GM21515 (cell line): ENCODE data around the gene DGKH.
"Not testable (repeated sequence)": the region's sequence is repeated elsewhere in the genome, so short reads cannot be mapped to it uniquely, and the experiment has no call there.

Experiments used
- ATAC-seq: cut with Tn5 transposase; IDR thresholded peaks from one replicate; pipeline ENCODE4 v1.9.1; 2021; ENCODE audit not compliant: unreplicated experiment

Gene DGKH

DNA sequence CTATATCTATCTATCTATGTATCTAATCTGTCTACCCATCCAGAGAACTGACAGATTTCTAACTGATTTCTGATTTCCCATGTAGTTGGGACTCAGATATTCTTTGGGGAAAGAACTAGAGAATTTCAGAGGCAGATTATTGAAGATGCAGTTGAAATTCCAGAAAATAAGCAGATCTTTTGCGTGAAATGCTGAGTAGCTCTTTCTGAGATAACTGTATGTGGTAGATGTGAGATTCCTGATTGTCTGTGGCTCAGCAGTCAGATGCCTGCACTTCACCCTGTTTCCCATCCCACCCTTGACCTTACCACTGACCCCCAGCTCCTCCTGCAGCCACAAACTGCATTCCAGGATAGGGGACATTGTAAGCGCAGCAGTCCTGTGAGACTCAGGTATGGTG is 61.5 kb downstream of the DGKH start:
- ATAC-seq, result no peak

DNA sequence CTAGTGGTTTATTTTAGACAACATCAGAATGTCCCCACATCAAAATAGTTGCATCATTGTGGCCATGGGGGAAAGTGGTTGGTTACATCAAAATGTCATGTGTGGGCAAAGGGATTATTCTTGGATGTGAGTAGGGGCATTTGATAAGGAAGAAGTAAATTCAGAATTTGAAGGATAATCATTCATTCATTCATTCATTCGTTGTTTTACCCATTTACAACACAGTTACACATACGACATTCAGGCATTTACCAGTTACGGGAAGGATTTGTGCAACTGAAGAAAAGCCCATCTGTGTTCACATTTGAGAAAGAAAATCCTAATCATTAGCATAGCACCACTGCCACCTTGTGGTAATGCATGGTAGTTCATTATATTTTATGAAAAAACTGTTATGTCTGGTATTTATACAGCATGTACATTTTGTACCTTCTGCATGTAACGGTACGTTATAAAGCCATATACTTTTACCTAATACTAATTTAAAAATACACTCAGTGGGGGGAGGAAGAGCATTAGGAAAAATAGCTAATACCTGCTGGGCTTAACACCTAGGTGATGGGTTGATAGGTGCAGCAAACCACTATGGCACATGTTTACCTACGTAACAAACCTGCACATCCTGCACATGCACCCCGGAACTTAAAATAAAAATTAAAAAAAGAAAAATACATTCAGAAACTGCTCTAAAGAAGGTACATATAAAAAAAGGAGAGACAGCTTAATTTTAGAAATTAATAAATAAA is 62.1 kb downstream of the DGKH start:
- no peak for ATAC-seq

DNA sequence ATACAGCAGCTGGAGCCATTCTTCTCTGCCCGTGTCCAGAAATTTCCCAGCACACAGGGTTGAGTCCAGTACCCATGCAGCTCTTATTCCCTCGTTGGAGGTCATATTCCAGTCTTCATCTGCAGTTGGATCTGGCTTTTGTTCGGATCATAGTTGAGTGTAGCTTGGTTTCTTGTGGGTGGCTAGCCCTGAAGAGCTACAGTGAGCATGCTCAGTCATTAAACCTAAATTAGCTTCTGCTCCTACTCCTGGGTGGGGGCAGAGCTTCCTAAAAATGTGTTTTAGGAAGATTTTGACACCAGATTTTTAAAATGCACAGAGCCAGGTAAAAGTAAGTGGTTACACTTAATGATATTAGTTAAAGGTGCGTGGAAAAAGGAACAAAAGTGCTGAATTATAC is 64.4 kb downstream of the DGKH start:
- ATAC-seq, result no peak

DNA sequence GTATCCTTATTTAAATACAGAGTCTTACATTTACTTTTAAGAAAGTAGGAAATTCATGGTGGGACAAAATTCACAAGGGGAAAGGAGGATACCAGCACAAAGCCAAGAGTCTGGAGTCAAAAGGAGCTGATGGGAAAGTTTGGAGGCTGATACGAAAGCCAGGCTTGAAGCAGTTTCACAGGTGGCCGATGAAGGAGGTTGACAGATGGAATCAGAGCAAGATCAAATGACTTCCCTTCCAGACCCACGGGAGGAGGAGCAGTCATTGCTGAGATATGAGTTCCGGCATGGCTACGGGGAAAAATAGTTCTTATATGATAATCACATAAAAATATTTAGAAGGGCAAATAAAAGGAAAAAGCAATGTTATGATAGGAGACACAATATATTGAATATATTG is 65.0 kb downstream of the DGKH start:
- ATAC-seq, result no peak

DNA sequence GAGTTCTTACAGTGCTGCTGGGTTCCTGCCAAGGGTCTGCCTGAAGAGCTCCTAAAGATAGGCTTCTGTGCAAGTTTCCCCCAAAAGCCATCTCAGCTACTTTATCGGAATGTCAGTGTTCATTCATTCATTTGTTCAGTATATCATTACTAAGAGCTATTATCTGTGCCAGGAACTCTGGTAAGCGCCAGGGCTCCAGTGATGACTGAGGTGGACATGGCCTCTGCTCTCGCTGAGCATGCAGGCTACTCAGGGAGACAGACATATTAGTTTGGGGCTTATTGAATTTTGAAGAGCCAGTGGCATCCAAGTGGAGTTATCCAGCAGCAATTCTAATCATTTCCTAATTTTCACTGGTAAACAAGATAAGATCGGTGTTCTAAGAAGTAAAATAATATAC is 65.8 kb downstream of the DGKH start:
- ATAC-seq, result no peak

DNA sequence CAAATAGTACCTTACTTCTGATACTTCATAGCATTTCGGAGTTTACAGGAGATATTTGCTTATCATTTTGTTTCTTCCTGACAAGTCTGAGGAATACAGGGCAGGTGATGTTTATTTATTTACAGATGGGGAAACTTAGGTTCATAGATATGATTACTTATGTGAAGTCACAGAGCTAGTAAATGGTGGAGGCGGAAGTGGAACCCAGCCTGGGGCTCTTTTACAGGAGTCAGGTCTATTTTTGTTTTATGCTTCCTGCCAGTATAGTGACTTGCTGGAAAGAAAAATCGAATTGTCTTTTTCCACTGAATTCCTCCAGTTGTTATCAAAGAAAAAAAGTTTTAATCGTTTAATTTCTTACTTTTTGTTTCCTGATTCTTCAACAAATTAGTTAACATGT is 66.5 kb downstream of the DGKH start:
- no peak for ATAC-seq

DNA sequence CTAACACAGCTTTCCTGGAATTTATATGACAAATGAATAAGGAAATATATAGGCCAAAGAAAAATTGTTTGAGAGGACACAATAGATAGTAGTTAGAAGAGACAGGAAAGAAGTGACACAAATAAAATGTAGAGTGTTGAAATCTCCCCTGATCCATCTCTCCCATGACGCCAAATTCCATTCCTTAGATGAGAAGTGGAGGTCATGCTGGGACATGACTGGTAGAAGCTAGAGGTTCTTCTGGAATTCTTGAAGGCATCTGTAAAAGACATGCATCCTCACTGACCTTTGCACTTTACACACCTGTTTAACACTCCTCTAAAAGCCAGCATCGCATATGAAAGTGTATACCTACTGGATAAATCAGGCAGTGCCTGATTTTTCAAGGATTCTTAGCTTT is 67.8 kb downstream of the DGKH start:
- ATAC-seq, result no peak

DNA sequence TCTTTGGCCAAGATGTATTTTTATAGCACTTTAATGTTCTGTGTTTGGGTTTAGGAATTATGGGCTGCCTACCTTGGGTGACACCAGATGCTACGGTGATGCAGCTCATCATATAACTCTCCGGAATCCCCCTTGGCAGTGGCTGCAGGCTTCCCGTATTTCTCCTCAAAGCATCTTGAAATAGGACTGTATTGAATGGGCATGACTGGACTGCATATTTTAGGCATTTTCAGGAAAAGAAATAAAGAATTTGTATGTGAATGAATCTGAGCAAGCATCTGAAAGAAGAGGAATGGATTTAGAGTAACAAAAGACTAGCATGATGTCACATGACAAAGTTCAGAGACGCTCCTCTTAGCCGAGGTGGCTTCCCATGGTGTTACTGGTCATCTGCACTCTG is 70.6 kb downstream of the DGKH start:
- ATAC-seq, result no peak

DNA sequence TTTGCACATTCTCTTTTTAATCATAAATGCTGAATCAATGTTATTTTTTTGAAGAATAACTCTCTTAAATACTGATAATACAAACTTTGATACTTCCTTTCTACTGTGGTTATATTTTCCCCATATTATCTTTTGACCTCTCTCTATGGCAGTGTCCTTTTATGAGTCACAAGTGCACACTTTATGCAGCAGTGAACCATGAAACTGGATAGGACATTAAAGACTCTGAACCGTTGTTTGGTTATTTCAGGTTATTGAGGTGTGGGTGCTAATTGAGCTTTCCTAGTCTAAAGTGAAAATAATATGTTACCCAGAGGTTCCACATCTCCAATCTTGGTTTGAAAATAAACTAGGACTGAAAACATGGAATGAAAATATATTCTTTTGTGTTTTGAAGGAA is 71.4 kb downstream of the DGKH start:
- no peak for ATAC-seq

DNA sequence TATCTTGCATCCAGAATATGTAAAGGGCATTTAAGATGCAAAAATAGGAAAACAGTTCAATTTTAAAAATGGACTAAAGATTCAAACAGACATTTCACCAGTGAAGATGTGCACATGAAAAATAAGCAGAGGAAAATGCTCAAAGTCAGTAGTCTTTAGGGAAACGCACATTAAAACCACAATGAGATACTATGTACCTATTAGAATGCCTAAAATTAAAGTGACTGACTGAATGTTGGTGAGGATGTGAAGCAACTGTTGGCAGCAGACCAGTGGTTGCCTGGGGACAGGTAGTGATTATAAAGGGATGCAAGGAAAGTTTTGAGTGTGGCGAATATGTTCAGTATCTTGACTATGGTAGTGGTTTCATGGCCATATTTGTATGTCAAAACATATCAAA is 75.2 kb downstream of the DGKH start:
- ATAC-seq, result no peak

DNA sequence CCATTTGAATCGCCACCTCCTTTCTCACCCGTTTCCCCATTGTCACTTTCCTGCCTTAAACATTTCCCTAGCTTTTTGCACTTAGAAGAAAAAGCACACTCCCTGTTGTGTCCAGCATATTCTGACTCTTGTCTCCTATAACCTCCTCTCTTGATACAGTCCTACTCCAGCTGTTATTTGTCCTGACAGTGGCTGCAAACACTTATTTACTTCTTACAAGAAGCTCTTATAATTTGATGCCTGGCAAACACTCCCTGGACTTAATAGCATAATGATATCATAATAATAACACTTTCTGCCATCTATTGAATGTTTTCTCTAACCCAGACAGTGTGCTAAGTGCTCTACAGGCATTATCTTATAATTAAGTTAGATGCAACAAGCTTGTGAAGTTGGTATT is 76.6 kb downstream of the DGKH start:
- ATAC-seq, result no peak

DNA sequence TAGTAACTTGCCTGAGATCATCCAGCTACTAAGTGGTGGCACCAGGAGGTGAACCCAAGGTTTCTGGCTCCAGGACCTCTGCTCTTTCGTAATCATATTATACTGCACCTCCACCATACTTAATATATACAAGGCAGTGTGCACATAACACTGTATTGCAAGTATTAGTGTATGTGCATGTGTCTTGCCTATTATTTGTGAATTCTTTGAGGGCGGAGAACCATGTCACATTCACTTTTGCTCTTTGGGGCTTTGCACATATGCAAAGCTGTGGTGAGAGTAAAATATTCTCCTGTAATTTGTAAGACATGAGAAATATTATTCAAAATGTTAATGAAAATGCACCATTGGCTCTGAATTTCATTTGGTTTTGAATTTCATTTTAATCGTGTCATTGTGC is 78.6 kb downstream of the DGKH start:
- no peak for ATAC-seq

DNA sequence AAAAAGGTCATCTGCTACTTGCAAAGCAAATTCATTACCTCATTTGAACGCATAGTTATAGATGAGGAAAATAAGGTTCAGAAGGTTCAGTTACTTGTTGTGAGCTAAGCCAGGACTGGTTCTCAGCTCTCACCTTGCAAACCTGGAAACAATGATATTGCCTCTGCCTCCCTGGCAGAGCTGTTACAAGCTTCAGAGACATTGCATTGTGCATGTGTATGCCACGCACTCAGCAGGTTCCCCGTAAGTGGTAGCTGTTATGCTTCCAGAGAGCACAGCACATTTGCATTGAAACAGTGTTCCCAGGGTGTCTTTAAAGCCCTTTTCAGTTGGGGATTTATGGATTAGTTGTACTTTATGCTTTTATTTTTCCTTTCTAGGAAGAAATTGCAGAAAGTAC is 80.6 kb downstream of the DGKH start:
- ATAC-seq, result no peak

DNA sequence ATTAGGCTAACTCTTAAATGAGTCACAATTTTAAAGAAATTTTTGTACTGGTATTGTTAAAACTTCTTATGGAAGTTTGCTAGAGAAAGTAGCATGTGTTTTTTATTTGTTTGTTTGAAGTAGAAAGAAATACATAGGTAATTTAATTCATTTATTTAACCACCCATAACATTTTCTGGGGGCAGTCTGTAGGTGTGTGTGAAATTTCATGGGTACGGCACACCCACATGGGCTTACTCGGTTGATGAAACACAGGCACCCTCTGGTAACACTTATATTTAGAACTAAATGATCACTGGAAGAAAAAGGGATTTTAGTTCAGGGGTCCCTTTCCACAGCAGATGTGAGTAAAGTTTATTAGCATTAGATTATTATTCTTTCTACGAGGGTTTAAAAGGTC is 88.1 kb downstream of the DGKH start:
- no peak for ATAC-seq

DNA sequence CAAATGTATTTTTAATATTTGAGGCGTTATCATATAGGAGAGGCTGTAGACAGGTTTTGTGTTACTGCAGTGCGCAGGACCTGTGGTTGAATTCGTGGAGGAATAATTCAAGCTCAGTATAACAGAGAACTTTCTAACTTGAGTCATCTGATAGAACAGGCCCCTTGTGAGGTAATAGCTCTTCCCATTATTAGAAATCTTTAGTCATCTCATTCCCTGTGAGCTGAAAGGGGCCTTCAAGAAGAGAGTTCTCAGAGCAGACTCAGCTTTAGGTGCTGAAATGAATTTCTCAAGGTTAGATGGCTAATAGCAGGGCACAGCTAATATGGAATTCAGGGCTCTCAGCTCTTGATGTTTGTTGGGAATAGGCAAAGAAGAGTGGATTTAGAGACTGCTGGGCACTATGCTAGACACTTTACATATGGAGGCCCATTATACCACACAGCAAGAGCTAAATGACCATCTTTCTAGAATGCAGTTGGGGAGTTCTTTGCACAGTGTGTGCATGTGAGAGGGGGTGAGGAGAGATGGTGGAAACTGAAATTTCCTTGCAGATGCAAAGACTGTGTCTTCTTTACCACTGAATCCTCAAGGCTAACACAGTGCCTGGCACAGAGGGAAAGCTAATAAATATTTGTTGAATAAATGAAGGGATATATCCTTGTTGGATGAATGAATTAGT is 89.5 kb downstream of the DGKH start:
- ATAC-seq, result no peak

DNA sequence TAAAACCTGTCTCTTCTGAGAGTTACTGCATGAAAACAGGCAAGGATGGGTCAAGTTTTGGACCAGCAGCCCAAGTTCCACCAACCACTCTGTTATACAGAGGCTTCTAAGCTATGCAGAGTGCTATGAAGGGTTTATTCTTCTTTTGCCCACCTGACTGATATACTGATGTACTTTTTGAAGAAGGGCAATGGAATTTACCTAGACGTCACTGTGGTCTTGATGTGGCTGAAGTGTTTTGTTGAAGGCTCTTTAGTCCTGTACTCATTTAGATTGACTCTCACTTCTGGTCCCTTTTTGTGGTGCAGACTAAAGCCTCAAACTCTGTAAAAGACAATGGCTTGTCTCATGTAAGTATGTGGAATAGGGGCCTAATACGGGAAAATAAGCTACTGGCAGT is 92.0 kb downstream of the DGKH start:
- no peak for ATAC-seq

DNA sequence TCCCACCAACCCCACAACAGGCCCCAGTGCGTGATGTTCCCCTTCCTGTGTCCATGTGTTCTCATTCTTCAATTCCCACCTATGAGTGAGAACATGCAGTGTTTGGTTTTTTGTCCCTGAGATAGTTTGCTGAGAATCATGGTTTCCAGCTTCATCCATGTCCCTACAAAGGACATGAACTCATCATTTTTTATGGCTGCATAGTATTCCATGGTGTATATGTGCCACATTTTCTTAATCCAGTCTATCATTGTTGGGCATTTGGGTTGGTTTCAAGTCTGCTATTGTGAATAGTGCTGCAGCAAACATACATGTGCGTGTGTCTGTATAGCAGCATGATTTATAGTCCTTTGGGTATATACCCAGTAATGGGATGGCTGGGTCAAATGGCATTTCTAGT is 92.6 kb downstream of the DGKH start:
- not testable (repeated sequence) for ATAC-seq

DNA sequence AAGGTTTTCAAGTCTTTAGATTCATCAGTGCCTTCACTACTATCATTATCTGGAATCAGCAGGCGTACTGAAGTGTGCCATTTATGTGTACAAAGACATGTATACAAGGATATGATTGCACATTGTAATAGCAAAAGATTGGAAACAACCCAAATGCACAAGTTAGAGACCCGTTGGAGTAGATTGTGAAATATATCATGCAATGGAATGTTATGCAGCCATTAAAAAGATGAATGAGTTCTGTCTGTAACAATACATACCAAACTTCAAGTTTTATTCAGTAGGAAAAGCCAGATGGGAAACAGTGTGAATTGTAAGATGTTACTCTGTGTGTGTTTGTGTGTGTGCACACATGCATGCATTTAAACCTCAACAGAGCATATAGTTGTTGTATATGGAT is 97.9 kb downstream of the DGKH start:
- ATAC-seq, result no peak

DNA sequence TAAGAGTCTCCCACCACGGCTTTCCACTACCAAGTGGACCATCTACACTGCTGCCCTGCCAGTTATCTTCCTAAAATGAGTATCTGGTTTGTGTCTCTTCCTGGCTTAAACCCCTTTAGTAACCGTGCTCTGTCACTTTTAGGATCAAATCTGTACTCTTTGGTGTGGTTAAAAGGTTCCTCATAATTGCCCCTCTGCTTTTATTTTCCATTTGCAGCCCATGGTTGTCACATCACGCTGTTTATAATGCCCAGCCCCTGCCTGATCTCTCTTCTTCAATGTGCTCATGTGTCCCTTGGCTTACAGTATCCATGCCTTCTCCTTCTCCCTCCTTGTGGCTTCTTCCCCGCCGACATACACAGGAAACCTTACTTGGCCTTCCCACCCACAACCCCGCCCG is 100.1 kb downstream of the DGKH start:
- ATAC-seq, result no peak

DNA sequence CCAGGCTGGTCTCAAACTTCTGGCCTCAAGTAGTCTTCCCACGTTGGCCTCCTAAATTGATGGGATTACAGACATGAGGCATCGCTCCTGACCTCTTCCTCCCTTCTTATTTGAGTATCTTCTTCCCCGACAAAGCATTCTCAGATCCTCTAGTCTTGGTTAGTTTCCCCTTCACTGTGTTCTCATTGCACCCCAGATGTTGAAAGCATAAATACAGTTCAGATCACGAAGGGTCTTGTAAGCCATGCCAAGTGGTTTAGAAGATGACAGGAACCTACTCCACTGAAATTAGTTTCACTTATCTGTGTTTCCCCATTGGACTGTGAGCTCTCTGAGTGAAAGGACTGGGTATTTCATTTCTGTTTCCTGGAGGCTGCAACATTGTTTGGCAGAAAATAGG is 100.7 kb downstream of the DGKH start:
- ATAC-seq, result no peak

DNA sequence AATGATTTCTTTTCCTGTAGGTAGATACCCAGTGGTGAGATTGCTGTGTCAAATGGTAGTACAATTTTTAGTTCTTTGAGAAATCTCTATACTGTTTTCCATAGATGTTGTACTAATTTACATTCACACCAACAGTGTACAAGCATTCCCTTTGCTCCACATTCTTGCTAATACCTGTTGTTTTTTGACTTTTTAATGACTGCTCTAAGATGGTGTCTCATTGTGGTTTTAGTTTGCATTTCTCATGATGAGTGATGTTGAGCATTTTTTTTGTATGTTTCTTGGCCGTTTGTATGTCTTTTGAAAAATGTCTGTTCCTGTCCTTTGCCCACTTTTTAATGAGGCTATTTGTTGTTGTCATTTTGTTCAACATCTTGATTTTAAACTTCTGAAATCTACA is 103.3 kb downstream of the DGKH start:
- no peak for ATAC-seq

DNA sequence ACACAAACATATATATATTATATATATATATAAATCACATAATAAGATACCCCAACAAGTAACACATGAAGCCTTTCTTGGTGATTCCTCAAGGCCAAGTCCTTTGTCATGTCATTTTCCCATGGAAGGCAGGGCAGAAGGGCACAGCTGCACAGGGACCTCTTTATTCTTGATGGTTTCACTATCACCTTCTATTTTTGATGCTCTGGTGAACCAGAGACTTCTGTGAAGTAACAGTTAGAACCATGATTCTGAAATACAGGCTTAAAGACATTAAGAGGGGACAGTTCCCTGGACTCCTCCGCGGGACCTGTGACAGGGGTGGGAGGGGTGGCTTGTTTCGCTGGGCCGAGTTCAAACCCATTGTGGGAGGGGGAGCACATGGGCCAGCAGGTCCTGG is 104.0 kb downstream of the DGKH start:
- ATAC-seq, result no peak
